GM19328 (cell line): ENCODE data around the gene ALG6.
A peak's percentile ranks its signal among the peaks of the same experiment; 100 is the strongest.

Experiments used
- ATAC-seq: cut with Tn5 transposase; IDR thresholded peaks from one replicate; pipeline ENCODE4 v1.9.1; 2021; ENCODE audit warnings: mild to moderate bottlenecking, moderate library complexity; ENCODE audit not compliant: unreplicated experiment

ALG6 gene

DNA sequence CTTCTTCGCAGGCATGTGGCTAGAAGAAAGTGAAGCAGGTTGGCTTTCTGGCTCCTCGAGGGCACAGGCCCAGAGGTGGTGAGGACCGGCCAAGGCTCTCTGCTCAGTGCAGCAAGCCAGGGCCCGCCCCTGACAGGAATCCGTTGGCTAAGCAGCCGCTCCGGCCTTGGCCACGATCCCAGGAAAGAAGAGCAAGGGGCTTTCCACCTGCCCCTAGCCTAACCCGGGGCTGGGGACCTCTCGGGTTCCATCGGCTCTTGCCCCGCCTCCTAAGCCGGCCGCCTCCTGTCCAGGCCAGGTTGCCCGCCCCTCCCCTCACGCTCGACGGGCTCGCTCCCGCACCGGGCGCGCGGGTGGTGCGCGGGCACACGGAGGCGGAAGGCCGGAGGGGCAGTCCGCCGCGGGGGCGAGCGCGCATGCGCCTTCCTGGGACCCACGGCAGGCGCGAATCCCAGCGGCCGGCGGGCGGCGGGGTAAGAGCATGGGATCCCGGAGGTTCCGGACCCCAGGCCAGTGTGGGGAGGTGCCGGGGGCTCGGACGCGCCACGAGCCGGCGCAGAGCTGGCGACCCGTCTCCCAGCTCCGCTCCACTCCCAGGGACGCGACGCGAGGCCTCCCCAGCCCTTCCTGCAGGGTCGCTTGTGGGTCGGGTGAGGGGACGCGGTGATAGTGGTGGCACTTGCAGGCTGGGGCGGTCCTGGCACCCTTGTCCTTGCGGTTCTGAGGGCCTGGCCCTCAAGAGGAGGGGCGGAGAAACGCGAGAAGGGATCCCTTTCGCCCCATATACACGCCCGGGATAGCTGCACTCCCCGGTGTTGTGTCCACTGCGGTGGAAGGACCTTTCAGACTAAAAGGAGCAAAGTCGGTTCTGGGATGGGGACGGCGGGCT lies at the start of gene ALG6:
Gene ALG6 (plus strand): TSS at position 413 of the 889 bp plus-strand sequence. CDS start 3,351 bp downstream, outside the sequence.
- peak; percentile 93 for ATAC-seq

DNA sequence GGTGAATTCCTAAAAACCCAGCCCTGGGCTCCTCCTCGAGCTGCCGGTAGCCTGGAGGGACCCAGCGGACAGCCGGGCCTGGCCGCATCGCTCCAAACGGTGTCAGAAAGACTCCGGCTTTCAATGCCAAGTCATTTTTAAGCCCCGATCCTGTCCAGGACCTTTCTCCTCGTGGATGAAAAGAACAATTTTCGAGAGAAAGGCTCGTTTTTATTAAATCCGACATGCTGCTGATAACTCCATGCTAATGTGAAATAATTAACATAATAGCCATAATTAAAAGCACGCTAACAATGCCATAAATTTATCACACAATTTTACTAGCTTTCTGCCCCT lies 49.6 kb upstream of the ALG6 start:
- no peak for ATAC-seq

DNA sequence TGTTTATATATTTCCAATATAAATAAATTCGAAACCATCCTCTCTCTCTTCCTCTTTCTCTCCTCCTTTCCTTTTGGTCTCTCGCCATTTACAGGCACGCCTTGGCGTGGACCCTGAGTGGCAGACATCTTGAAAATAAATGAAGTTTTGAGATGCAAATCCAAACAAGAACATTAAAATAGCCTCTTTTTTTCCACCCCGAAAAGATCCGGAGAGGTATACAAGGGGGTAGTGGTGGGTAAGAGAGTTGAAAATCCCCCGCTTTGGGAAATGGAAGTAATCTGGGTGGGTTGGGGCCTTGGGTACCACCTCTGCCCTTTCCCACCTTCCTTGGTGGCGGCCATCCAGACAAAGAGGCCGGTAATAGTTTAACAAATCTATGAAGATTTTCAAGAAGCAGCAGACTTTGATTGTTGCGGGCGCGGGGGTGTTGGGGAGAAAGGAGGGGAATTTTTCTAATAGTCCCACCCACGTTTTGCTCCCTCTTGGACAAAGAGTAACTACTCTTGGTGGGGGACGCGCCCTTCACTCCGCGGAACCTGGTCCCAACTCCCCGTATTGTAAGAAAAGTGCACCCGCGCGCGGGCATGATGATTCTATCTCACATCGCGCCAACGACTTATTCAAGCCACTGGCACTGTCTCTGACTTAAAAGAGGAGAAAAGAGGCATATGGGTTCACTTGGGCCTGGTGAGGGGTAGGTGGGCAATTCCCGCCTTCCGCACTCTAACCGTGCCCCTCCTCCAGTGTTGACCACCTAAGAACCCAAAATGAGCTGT lies 49.0 kb upstream of the ALG6 start:
- no peak for ATAC-seq

GRCh38 chr1:63319046-63320021 lies 48.1 kb upstream of the ALG6 start:
- ATAC-seq = no peak

GRCh38 chr1:63320022-63320721 lies 47.3 kb upstream of the ALG6 start:
- no peak for ATAC-seq

DNA sequence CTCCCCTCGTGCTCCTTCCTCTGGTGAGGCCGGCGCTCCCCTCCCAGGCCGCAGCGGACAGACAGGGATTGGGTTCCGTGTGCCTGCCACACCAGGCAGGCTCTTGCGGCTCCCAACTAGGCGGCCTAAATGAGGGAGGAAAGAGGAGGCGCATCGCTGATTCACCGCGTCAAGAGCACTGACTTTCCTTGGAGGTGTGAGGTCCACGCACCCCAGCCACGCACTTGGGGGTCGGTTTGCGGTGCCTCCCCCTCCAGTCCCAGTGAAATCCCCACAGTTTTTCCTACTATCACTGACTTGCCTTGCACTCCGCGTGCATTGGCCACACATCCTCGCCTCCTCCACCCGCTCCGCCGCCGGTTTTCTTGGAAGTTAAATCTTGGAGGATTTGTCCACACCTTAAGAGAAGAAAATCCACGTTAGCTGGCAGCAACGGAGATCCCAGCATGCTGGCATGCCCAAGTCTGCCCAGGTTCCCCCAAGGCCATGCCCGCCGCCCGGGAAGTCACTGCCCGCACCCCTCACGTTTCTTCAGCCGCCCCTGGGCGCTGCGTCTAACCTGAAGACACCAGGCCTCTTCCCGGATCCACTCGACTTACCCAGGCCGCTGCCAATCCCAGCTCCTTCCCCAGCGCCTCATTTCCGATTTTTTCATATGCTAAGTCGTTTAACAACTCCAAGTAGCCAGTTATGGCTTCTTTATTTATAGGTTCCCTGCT lies 46.2 kb upstream of the ALG6 start:
- ATAC-seq = no peak

DNA sequence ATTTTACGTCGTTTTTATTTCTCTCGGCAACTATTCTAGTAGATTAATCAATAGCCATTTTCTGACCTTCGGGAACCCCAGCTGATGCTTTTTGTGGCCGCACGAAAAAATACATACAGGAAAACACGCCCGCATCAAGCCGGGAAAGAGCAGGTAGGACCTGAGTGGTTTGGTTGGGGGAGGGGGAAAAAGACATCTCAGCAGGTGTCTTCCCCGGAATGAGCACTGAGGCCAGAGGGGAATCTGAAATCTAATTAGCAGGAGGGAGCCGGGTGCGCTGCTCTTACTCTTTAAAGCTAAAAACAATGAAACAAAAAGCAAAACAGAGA lies 45.7 kb upstream of the ALG6 start:
- ATAC-seq = no peak

- ATAC-seq = no peak
Observed at GRCh38 chr1:63322114-63322943, 45.1 kb upstream of the ALG6 start, which contains the start of gene FOXD3. Gene FOXD3 (plus strand): TSS chr1:63322567. CDS start chr1:63323059, 492 bp downstream.

DNA sequence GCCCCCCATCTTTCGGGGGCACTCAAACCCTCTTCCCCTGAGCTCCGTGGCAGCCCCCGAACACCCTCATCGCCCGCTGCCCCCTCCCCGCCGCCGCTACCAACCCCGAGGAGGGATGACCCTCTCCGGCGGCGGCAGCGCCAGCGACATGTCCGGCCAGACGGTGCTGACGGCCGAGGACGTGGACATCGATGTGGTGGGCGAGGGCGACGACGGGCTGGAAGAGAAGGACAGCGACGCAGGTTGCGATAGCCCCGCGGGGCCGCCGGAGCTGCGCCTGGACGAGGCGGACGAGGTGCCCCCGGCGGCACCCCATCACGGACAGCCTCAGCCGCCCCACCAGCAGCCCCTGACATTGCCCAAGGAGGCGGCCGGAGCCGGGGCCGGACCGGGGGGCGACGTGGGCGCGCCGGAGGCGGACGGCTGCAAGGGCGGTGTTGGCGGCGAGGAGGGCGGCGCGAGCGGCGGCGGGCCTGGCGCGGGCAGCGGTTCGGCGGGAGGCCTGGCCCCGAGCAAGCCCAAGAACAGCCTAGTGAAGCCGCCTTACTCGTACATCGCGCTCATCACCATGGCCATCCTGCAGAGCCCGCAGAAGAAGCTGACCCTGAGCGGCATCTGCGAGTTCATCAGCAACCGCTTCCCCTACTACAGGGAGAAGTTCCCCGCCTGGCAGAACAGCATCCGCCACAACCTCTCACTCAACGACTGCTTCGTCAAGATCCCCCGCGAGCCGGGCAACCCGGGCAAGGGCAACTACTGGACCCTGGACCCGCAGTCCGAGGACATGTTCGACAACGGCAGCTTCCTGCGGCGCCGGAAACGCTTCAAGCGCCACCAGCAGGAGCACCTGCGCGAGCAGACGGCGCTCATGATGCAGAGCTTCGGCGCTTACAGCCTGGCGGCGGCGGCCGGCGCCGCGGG lies 44.2 kb upstream of the ALG6 start:
- ATAC-seq = no peak

- no peak for ATAC-seq
Observed at GRCh38 chr1:63323865-63324778, 43.3 kb upstream of the ALG6 start.

GRCh38 chr1:63324779-63325119 lies 42.7 kb upstream of the ALG6 start:
- ATAC-seq = no peak

GRCh38 chr1:63325279-63325985 lies 42.0 kb upstream of the ALG6 start:
- no peak for ATAC-seq

GRCh38 chr1:63326106-63326472 lies 41.3 kb upstream of the ALG6 start:
- no peak for ATAC-seq

GRCh38 chr1:63326473-63327380 lies 40.7 kb upstream of the ALG6 start:
- ATAC-seq = no peak

DNA sequence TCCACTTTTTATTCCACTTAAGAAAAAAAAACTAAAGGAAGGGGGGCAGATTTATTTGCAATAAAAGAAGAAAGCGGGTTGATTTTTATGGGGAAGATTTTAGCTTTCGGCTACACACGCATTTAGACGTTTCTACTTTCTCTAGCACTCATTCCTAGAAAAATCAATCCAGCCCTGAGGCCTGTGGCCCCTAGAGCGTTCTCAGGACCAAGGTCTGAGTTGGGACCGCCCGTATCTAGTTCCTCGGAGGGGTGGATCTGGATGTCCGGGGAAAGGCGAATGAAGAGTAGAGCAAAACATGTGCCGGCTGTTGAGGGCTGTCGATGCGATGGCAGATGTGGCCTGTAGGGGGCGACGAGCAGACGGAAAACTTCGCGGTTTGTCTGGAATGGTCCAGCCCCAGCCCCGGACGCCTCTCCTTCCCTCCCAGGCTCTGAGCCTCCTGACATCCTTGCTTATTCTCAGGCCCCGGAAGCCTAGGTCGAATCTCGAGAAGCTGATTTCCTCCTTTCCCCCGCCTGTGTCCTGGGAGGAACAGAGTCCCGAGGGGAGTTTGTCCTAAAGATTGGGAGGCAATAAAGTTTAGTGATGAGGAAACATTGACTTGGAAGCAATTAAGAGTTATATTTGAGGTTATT lies 39.9 kb upstream of the ALG6 start:
- no peak for ATAC-seq
